Gastrocnemius medialis (tissue), 4 donors: Measurements from ENCODE around the gene CMIP. TPM values are rescaled to one million over a fixed set of nuclear protein-coding genes. Genes with fewer than 3 reads are reported as not detected.
A peak's percentile ranks its signal among the peaks of the same experiment; 100 is the strongest.

ENCODE experiments used
- ATAC-seq, 2 donors: fragments of 150-250 bp; one replicate each; pipeline ENCODE4 v1.9.1; 2016
- DNase-seq, 2 donors: peaks; one replicate each; pipeline ENCODE4 v3.0.0-alpha.2; 2019
- H3K27ac ChIP-seq, 4 donors: fragments of 200-600 bp; sonication (generic); 1 replicate in 1 of 4; 2 replicates in 3 of 4; pipeline ENCODE4 v1.5.1; 2016 to 2018; ENCODE audit warnings: mild to moderate bottlenecking in 2 of 4, moderate library complexity in 1 of 4
- H3K27me3 ChIP-seq, 3 donors: fragments of 200-600 bp; sonication (generic) in 2 of 3; 1 replicate in 1 of 3; 2 replicates in 2 of 3; pipeline versions ENCODE4 v1.5.1 to v1.6.0; 2016 to 2019; ENCODE audit warnings: mild to moderate bottlenecking in 1 of 3, moderate library complexity in 1 of 3
- H3K36me3 ChIP-seq, 2 donors: fragments of 200-600 bp; sonication (generic) in 1 of 2; one replicate each; pipeline ENCODE4 v1.5.1; 2017 to 2018
- H3K4me1 ChIP-seq, 2 donors: fragments of 200-600 bp; sonication (generic) in 1 of 2; one replicate each; pipeline ENCODE4 v1.5.1; 2016 to 2017; ENCODE audit warnings: mild to moderate bottlenecking in 2 of 2
- H3K4me3 ChIP-seq, 4 donors: fragments of 200-600 bp; sonication (generic) in 3 of 4; 1 replicate in 1 of 4; 2 replicates in 3 of 4; pipeline ENCODE4 v1.5.1; 2016 to 2019; ENCODE audit warnings: mild to moderate bottlenecking in 2 of 4
- H3K9me3 ChIP-seq, 3 donors: fragments of 200-600 bp; sonication (generic) in 2 of 3; 1 replicate in 1 of 3; 2 replicates in 2 of 3; pipeline ENCODE4 v1.5.1; 2016 to 2019
- CTCF ChIP-seq, 5 experiments: fragments of 450-650 bp in 3 of 5; fragments of 200-600 bp in 2 of 5; sonication (generic) in 2 of 5; IDR thresholded peaks in 4 of 5; conservative IDR thresholded peaks in 1 of 5; 1 replicate in 4 of 5; 2 replicates in 1 of 5; pipeline ENCODE4 v1.5.1; 2016 to 2019; ENCODE audit warnings: antibody characterized with exemption in 5 of 5, mild to moderate bottlenecking in 3 of 5, moderate library complexity in 3 of 5
- POLR2A ChIP-seq, 2 donors: fragments of 450-650 bp; IDR thresholded peaks; one replicate each; pipeline ENCODE4 v1.6.1; 2017; ENCODE audit warnings: antibody characterized with exemption in 2 of 2, mild to moderate bottlenecking in 2 of 2, moderate library complexity in 2 of 2
- in situ Hi-C, 4 donors: fragments of 200-750 bp; cut with MboI; loops; one replicate each; pipeline versions ENCODE4 v1.15.0 to v1.8.0; 2017; ENCODE audit warnings: low sequenced_read_pairs in 4 of 4
- intact Hi-C: fragments of 100-400 bp; cut with DNase I; formaldehyde crosslinking; loops from one replicate; pipeline ENCODE4 v1.15.1; 2023; ENCODE audit warnings: low total_unique reads
- total RNA-seq, 4 donors: library from RNA; depleted of rRNA; stranded (reverse); fragments of >200 nt; gene quantifications; one replicate each; pipeline versions ENCODE4 v1.1.0 to v1.2.3, GENCODE V29; 2016

CMIP gene
- total RNA-seq, 4 donors from 2014 or later = 0.90 to 5.1 (median 2.7) TPM

GRCh38 chr16:81645925-81646324 is 201.3 kb downstream of the CMIP start:
- intact Hi-C loops (no loop called here), in situ Hi-C loops (no loop called here)
- H3K9me3 ChIP-seq = no peaks in the 10 kb centered on the region
- no peak overlapping the region for H3K4me3 ChIP-seq
- peaks cover 0 to 2% (median 0%) of the 10 kb centered on the region in 3 donors for H3K27me3 ChIP-seq
- H3K4me1 ChIP-seq = no peaks in the 10 kb centered on the region
- DNase-seq = no peak
- TF ChIP-seq CTCF (IDR thresholded peaks at IDR 0.05 in 4 of 5, conservative IDR thresholded peaks at IDR 0.05 in 1 of 5) = no peak
- no peak overlapping the region for H3K27ac ChIP-seq
- no peak for ATAC-seq
- no peaks in the 10 kb centered on the region for H3K36me3 ChIP-seq

- no peak for TF ChIP-seq CTCF (IDR thresholded peaks at IDR 0.05 in 4 of 5, conservative IDR thresholded peaks at IDR 0.05 in 1 of 5)
- no peak for TF ChIP-seq POLR2A (IDR thresholded peaks at IDR 0.05)
- intact Hi-C loops (no loop called here), in situ Hi-C loops (no loop called here)
- DNase-seq = no peak
- Histone ChIP-seq H3K36me3 (no peaks in the 10 kb centered on the region), H3K4me1 (no peaks in the 10 kb centered on the region), H3K4me3 (no peak overlapping the region), H3K27me3 (peaks cover 0 to 2% (median 0%) of the 10 kb centered on the region in 3 donors), H3K9me3 (no peaks in the 10 kb centered on the region), H3K27ac (no peak overlapping the region)
- ATAC-seq = no peak
Observed at GRCh38 chr16:81646561-81646960, 202.0 kb downstream of the CMIP start.

GRCh38 chr16:81647527-81647926 is 202.9 kb downstream of the CMIP start:
- Histone ChIP-seq H3K4me1 (no peaks in the 10 kb centered on the region), H3K36me3 (no peaks in the 10 kb centered on the region), H3K4me3 (no peak overlapping the region), H3K27ac (no peak overlapping the region), H3K9me3 (no peaks in the 10 kb centered on the region), H3K27me3 (peaks cover 0 to 2% (median 0%) of the 10 kb centered on the region in 3 donors)
- ATAC-seq (no peak), DNase-seq (no peak)
- TF ChIP-seq CTCF (IDR thresholded peaks at IDR 0.05 in 4 of 5, conservative IDR thresholded peaks at IDR 0.05 in 1 of 5) = no peak
- no peak for TF ChIP-seq POLR2A (IDR thresholded peaks at IDR 0.05)
- intact Hi-C loops (no loop called here), in situ Hi-C loops (no loop called here)

GRCh38 chr16:81649561-81650184 is 205.1 kb downstream of the CMIP start:
- Histone ChIP-seq H3K4me1 (no peaks in the 10 kb centered on the region), H3K36me3 (no peaks in the 10 kb centered on the region), H3K27me3 (peaks cover 0 to 2% (median 0%) of the 10 kb centered on the region in 3 donors), H3K9me3 (no peaks in the 10 kb centered on the region), H3K4me3 (no peak overlapping the region), H3K27ac (no peak overlapping the region)
- intact Hi-C loops = no loop called here
- ATAC-seq (no peak), DNase-seq (no peak)
- in situ Hi-C loops = no loop called here
- no peak for TF ChIP-seq CTCF (IDR thresholded peaks at IDR 0.05 in 4 of 5, conservative IDR thresholded peaks at IDR 0.05 in 1 of 5)
- no peak for TF ChIP-seq POLR2A (IDR thresholded peaks at IDR 0.05)

GRCh38 chr16:81650281-81650680 is 205.7 kb downstream of the CMIP start:
- Histone ChIP-seq H3K9me3 (no peaks in the 10 kb centered on the region), H3K4me1 (no peaks in the 10 kb centered on the region), H3K27me3 (peaks cover 0 to 2% (median 0%) of the 10 kb centered on the region in 3 donors), H3K36me3 (no peaks in the 10 kb centered on the region), H3K27ac (peak overlapping the region in 1 of 4 donors; percentile 41), H3K4me3 (no peak overlapping the region)
- no peak for ATAC-seq
- DNase-seq = no peak
- in situ Hi-C loops (no loop called here), intact Hi-C loops (no loop called here)
- no peak for TF ChIP-seq POLR2A (IDR thresholded peaks at IDR 0.05)
